GM18511 (cell line): ENCODE data around the gene CUX1.
"Not testable (repeated sequence)": the region's sequence is repeated elsewhere in the genome, so short reads cannot be mapped to it uniquely, and the experiment has no call there.

Experiments used
- ATAC-seq: cut with Tn5 transposase; IDR thresholded peaks from one replicate; pipeline ENCODE4 v1.9.1; 2021; ENCODE audit warnings: mild to moderate bottlenecking, moderate library complexity; ENCODE audit not compliant: unreplicated experiment

CUX1 gene

GRCh38 chr7:101975046-101975445 lies 157.6 kb downstream of the CUX1 start:
- ATAC-seq: no peak

- no peak for ATAC-seq
Measured at GRCh38 chr7:101976411-101976810, 159.0 kb downstream of the CUX1 start.

GRCh38 chr7:101977249-101977648 lies 159.8 kb downstream of the CUX1 start:
- no peak for ATAC-seq

- ATAC-seq: no peak
Measured at GRCh38 chr7:101978683-101979082, 161.3 kb downstream of the CUX1 start.

- no peak for ATAC-seq
Measured at GRCh38 chr7:101983147-101983811, 165.9 kb downstream of the CUX1 start.

- no peak for ATAC-seq
Measured at GRCh38 chr7:101984133-101984879, 166.9 kb downstream of the CUX1 start.

- no peak for ATAC-seq
Measured at GRCh38 chr7:101985057-101985902, 167.9 kb downstream of the CUX1 start.

- ATAC-seq: no peak
Measured at GRCh38 chr7:101985903-101986734, 168.7 kb downstream of the CUX1 start.

- no peak for ATAC-seq
Measured at GRCh38 chr7:101987494-101987893, 170.1 kb downstream of the CUX1 start.

GRCh38 chr7:101988060-101988459 lies 170.6 kb downstream of the CUX1 start:
- not testable (repeated sequence) for ATAC-seq

- no peak for ATAC-seq
Measured at GRCh38 chr7:101988513-101988912, 171.1 kb downstream of the CUX1 start.

GRCh38 chr7:101989101-101989500 lies 171.7 kb downstream of the CUX1 start:
- ATAC-seq: no peak

GRCh38 chr7:101990811-101991418 lies 173.5 kb downstream of the CUX1 start:
- peak; percentile 84 for ATAC-seq

- ATAC-seq: no peak
Measured at GRCh38 chr7:101991860-101992259, 174.4 kb downstream of the CUX1 start.

- ATAC-seq: no peak
Measured at GRCh38 chr7:101993311-101993710, 175.9 kb downstream of the CUX1 start.

- no peak for ATAC-seq
Measured at GRCh38 chr7:101995121-101995520, 177.7 kb downstream of the CUX1 start.

- no peak for ATAC-seq
Measured at GRCh38 chr7:101996131-101996691, 178.8 kb downstream of the CUX1 start.

- ATAC-seq: no peak
Measured at GRCh38 chr7:101996876-101997275, 179.4 kb downstream of the CUX1 start.

GRCh38 chr7:101998029-101998905 lies 180.8 kb downstream of the CUX1 start:
- ATAC-seq: no peak
